ENCODE results near the gene SERPINB8. TPM values are rescaled to one million over a fixed set of nuclear protein-coding genes. Genes with fewer than 3 reads are reported as not detected.

SERPINB8 gene
- total RNA-seq, 2 experiments from 2014 or later, result 6.3 to 7.5 TPM

DNA sequence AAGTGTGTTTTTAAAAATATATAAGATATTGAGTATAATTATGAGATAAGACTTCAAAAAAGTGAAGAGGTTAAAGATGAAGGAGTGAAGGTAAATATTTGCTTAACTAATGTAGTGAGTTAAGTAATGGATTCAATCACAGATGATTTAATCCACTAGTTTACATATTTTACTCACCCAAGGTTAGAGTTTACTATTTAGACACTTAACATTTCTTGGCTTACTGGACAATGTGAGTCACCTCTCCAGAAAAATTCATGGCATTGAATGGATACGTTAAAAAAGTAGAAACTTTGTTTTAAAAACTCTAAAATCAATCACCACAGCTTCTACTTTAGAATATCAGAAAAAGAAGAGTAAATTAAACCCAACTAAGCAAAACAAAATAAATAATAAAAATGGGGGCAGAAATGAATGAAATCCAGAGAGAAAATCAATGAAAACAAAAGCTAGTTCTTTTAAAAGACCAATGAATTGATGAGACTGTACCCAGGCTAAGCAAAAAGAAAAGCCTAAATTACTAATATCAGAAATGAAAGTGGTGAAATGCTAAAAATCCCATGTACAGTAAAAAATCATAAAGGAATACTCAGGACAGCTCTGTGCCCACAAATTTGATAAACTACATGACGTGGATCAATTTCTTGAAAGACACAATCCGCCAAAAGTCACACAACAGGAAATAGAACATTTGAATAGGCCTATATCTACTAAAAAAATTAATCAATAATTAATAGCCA is 22.7 kb upstream of the SERPINB8 start:
- ATAC-seq (no peak), DNase-seq (no peak)
- Mint-ChIP-seq H3K9me3 (peaks cover 5% of the 10 kb centered on the region), H3K27me3 (peaks cover 51% of the 10 kb centered on the region), H3K4me3 (no peak overlapping the region), H3K36me3 (ENCODE audit: low read depth) (peaks cover 1% of the 10 kb centered on the region), H3K27ac (no peak overlapping the region), H3K4me1 (ENCODE audit: low read depth) (peaks cover 31% of the 10 kb centered on the region)
- ChIA-PET POLR2A (no interaction called here), CTCF (no interaction called here)
- no peak for TF ChIP-seq CTCF (IDR thresholded peaks at IDR 0.05)
- intact Hi-C loops (cut with micrococcal nuclease), result loop anchor here (5.0 kb wide), 1 partner anchor 50 kb away; no protein-coding TSS in a partner anchor

GRCh38 chr18:63949068-63949737 is 20.7 kb upstream of the SERPINB8 start, which contains the start of gene HMSD:
HMSD (plus strand) TSS chr18:63949301; CDS start chr18:63953456, 4,155 bp downstream.
- DNase-seq (peak; percentile 73), ATAC-seq (peak; percentile 84)
- intact Hi-C loops (cut with micrococcal nuclease), result loop anchor here (5.0 kb wide), 1 partner anchor 48 kb away; no protein-coding TSS in a partner anchor
- Mint-ChIP-seq H3K27ac (peak within 1 kb of the TSS; percentile 11), H3K4me3 (peak within 1 kb of the TSS; percentile 57), H3K4me1 (ENCODE audit: low read depth) (peaks cover 31% of the 10 kb centered on the region), H3K36me3 (ENCODE audit: low read depth) (peaks cover 1% of the 10 kb centered on the region), H3K9me3 (peaks cover 5% of the 10 kb centered on the region), H3K27me3 (peaks cover 31% of the 10 kb centered on the region)
- ChIA-PET POLR2A (no interaction called here), CTCF (interaction anchor here (0.6 to 1.7 kb wide), 3 partner anchors 12 to 29 kb away, joined by 3 to 12 read pairs (median 4); no protein-coding TSS in a partner anchor)
- peak; percentile 28 for TF ChIP-seq CTCF (IDR thresholded peaks at IDR 0.05)

DNA sequence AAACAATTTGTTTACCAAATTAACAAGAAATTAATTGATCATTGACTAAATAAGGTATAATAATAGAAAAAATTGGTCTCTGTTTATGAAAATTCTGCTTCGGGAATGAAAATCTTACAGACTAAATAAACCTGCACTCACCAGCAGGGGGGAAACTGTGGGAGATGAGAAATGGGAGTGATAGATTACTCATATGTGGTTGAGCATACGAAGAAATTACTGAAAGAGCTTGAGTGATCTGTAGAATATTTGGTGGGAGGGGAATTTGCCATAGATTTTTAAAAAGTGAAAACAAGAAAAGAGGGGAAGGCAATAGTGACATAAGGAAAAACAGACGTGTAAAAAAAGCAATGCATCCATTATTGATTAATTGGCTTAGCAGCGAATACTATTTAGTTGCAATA is 18.6 kb upstream of the SERPINB8 start:
- peak overlapping the region; percentile 11 for H3K27ac Mint-ChIP-seq
- DNase-seq (peak; percentile 48), ATAC-seq (peak; percentile 60)
- ChIA-PET POLR2A (interaction anchor here (0.7 kb wide), 1 partner anchor 163 kb away, joined by 3 read pairs; no protein-coding TSS in a partner anchor), CTCF (interaction anchor here (1.0 kb wide), 2 partner anchors 12 to 15 kb away, joined by 3 to 5 read pairs; no protein-coding TSS in a partner anchor)
- intact Hi-C loops (cut with micrococcal nuclease), result no loop called here
- peaks cover 5% of the 10 kb centered on the region for H3K9me3 Mint-ChIP-seq
- peaks cover 1% of the 10 kb centered on the region for H3K36me3 Mint-ChIP-seq (ENCODE audit: low read depth)
- H3K27me3 Mint-ChIP-seq, result peaks cover 25% of the 10 kb centered on the region
- no peak overlapping the region for H3K4me3 Mint-ChIP-seq
- TF ChIP-seq CTCF (IDR thresholded peaks at IDR 0.05), result peak; percentile 61
- peaks cover 31% of the 10 kb centered on the region for H3K4me1 Mint-ChIP-seq (ENCODE audit: low read depth)

DNA sequence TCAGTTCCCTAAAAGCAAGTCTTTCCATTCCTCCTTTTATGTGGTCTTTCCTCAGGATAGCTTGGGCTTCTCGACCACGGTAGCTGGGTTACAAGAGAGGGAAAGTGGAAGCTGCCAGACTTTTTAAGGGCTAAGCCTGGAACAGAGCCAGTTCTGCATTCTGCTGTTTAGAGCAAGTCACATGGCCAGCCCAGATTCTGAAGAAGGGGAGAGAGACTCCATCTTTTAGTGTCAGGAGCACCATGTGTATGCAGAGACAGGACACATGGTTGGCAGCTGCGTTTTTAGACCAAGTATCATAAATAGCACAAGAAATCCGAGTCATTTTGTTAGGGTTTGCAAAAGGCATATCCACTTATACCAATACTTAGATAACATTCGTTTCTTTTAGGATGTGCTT is 16.1 kb upstream of the SERPINB8 start:
- no peak for ATAC-seq
- H3K36me3 Mint-ChIP-seq (ENCODE audit: low read depth), result peaks cover 1% of the 10 kb centered on the region
- no peak overlapping the region for H3K27ac Mint-ChIP-seq
- ChIA-PET POLR2A (interaction anchor here (2.4 kb wide), 1 partner anchor 17 kb away, joined by 7 read pairs; the partner anchor contains the start of gene SERPINB8), CTCF (interaction anchor here (4.0 kb wide), 1 partner anchor 10 kb away, joined by 37 read pairs; no protein-coding TSS in a partner anchor)
- intact Hi-C loops (cut with micrococcal nuclease), result no loop called here
- peaks cover 24% of the 10 kb centered on the region for H3K27me3 Mint-ChIP-seq
- H3K4me1 Mint-ChIP-seq (ENCODE audit: low read depth), result peaks cover 22% of the 10 kb centered on the region
- no peak overlapping the region for H3K4me3 Mint-ChIP-seq
- peaks cover 5% of the 10 kb centered on the region for H3K9me3 Mint-ChIP-seq
- TF ChIP-seq CTCF (IDR thresholded peaks at IDR 0.05), result no peak
- DNase-seq, result no peak

Data from activated CD8-positive, alpha-beta T cell treated with anti-CD3 and anti-CD28 coated beads for 36 hours (primary cell).